ENCODE measurements around the gene RHBDF1. TPM values are rescaled to one million over a fixed set of nuclear protein-coding genes. Genes with fewer than 3 reads are reported as not detected.
A peak's percentile ranks its signal among the peaks of the same experiment; 100 is the strongest.

RHBDF1 gene
- total RNA-seq, 2 experiments from 2014 or later, result 0.61 TPM; not detected in 1

DNA sequence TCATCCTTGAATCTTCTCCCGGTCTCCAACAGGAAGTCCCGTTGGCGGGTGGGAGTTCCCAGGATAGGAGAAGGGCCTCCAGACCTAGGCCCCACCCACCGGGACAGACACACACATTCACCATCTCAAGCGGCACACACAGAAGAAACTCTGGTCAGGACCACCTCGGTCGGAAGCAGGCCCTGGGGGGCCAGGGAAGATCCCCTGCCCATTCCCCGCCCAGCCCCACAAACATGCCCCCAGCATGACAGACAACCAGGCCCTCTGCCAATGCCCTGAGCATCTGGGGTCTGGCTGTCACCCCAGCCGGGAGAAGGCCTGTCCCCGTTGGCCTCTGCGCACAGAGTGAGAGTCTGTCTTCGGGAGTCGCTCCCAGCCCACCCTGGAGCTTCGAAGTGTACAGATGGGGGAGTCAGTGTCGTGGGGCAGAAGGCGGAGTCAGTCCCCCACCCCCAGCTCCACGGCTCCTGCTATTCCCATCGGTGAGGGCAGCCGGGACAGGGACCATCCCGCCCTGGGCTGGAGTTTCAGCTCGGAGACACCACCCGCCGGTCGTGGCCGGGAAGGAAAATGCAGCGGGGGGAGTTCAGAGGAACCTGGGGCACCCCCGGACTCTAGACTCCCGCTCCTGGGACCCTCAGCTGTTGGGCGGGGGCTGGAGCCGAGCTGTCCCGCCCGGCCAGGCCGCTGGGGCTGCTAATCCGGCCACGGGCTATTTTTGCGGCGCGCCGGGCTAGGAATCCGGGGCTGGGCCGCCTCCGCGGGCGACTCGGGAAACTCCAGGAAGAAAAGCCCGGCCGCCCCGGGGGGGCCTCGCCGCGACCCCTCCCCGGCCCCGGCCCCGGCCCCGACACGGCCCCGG, 660 bp downstream of the RHBDF1 start:
- ChIA-PET POLR2A (interaction anchor here (0.9 to 1.9 kb wide), 6 partner anchors 11 to 25 kb away, joined by 3 to 5 read pairs (median 3); no protein-coding TSS in a partner anchor), CTCF (interaction anchor here (1.2 to 20.7 kb wide), 2 partner anchors 23 to 290 kb away, joined by 4 to 458 read pairs; no protein-coding TSS in a partner anchor)
- intact Hi-C loops (cut with micrococcal nuclease), result no loop called here
- TF ChIP-seq, protein P1, sequence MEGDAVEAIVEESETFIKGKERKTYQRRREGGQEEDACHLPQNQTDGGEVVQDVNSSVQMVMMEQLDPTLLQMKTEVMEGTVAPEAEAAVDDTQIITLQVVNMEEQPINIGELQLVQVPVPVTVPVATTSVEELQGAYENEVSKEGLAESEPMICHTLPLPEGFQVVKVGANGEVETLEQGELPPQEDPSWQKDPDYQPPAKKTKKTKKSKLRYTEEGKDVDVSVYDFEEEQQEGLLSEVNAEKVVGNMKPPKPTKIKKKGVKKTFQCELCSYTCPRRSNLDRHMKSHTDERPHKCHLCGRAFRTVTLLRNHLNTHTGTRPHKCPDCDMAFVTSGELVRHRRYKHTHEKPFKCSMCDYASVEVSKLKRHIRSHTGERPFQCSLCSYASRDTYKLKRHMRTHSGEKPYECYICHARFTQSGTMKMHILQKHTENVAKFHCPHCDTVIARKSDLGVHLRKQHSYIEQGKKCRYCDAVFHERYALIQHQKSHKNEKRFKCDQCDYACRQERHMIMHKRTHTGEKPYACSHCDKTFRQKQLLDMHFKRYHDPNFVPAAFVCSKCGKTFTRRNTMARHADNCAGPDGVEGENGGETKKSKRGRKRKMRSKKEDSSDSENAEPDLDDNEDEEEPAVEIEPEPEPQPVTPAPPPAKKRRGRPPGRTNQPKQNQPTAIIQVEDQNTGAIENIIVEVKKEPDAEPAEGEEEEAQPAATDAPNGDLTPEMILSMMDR (IDR thresholded peaks at IDR 0.05), result no peak
- Mint-ChIP-seq H3K27me3 (peaks cover 27% of the 10 kb centered on the region), H3K4me3 (peak overlapping the region; percentile 19), H3K9me3 (no peaks in the 10 kb centered on the region), H3K27ac (no peak overlapping the region), H3K4me1 (ENCODE audit: low read depth) (peaks cover 12% of the 10 kb centered on the region), H3K36me3 (ENCODE audit: low read depth) (no peaks in the 10 kb centered on the region)
- no peak for DNase-seq
- no peak for ATAC-seq

DNA sequence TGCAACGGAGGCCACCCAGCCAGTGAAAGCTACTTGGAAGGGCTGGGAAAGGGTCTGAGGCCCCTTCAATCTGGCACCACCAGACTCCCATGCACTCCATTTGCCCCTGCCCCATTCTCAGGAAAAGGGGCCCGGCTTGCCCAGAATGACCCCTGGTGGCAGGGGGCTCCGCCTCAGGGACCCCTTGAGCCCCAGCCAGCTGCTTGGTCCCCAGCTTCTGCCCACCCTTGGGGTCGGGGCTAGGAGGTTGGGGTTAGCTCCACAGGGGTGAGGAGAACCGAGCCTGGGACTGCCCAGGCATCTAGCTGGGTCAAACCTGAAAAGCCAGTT, 1.3 kb downstream of the RHBDF1 start:
- DNase-seq (no peak), ATAC-seq (no peak)
- POLR2A ChIA-PET, result interaction anchor here (0.9 to 1.9 kb wide), 5 partner anchors 11 to 109 kb away, joined by 3 to 5 read pairs (median 3); partner anchors contain the start of gene HBQ1
- no peaks in the 10 kb centered on the region for H3K36me3 Mint-ChIP-seq (ENCODE audit: low read depth)
- CTCF ChIA-PET, result interaction anchor here (1.1 to 20.7 kb wide), 3 partner anchors 23 to 290 kb away, joined by 4 to 458 read pairs (median 5); no protein-coding TSS in a partner anchor
- H3K4me1 Mint-ChIP-seq (ENCODE audit: low read depth), result peaks cover 6% of the 10 kb centered on the region
- H3K9me3 Mint-ChIP-seq, result no peaks in the 10 kb centered on the region
- peaks cover 27% of the 10 kb centered on the region for H3K27me3 Mint-ChIP-seq
- TF ChIP-seq, protein P1 (IDR thresholded peaks at IDR 0.05), result no peak
- no peak overlapping the region for H3K4me3 Mint-ChIP-seq
- H3K27ac Mint-ChIP-seq, result no peak overlapping the region
- intact Hi-C loops (cut with micrococcal nuclease), result no loop called here

DNA sequence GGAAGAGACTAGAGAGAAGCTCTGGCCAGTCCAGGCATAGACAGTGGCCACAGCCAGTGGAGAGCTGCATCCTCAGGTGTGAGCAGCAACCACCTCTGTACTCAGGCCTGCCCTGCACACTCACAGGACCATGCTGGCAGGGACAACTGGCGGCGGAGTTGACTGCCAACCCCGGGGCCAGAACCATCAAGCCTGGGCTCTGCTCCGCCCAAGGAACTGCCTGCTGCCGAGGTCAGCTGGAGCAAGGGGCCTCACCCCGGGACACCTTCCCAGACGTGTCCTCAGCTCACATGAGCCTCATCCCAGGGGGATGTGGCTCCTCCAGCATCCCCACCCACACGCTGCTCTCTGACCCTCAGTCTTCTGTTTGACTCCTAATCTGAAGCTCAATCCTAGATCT, 3.2 kb downstream of the RHBDF1 start:
- H3K4me1 Mint-ChIP-seq (ENCODE audit: low read depth), result peaks cover 4% of the 10 kb centered on the region
- POLR2A ChIA-PET, result interaction anchor here (0.6 to 1.4 kb wide), 5 partner anchors 13 to 146 kb away, joined by 3 to 4 read pairs (median 3); no protein-coding TSS in a partner anchor
- no peak overlapping the region for H3K4me3 Mint-ChIP-seq
- CTCF ChIA-PET, result interaction anchor here (1.3 to 20.7 kb wide), 3 partner anchors 10 to 113 kb away, joined by 4 to 458 read pairs (median 6); no protein-coding TSS in a partner anchor
- H3K27me3 Mint-ChIP-seq, result peaks cover 21% of the 10 kb centered on the region
- H3K27ac Mint-ChIP-seq, result no peak overlapping the region
- no peaks in the 10 kb centered on the region for H3K36me3 Mint-ChIP-seq (ENCODE audit: low read depth)
- DNase-seq (no peak), ATAC-seq (no peak)
- no peaks in the 10 kb centered on the region for H3K9me3 Mint-ChIP-seq
- TF ChIP-seq, protein P1 (IDR thresholded peaks at IDR 0.05), result no peak
- intact Hi-C loops (cut with micrococcal nuclease), result no loop called here

DNA sequence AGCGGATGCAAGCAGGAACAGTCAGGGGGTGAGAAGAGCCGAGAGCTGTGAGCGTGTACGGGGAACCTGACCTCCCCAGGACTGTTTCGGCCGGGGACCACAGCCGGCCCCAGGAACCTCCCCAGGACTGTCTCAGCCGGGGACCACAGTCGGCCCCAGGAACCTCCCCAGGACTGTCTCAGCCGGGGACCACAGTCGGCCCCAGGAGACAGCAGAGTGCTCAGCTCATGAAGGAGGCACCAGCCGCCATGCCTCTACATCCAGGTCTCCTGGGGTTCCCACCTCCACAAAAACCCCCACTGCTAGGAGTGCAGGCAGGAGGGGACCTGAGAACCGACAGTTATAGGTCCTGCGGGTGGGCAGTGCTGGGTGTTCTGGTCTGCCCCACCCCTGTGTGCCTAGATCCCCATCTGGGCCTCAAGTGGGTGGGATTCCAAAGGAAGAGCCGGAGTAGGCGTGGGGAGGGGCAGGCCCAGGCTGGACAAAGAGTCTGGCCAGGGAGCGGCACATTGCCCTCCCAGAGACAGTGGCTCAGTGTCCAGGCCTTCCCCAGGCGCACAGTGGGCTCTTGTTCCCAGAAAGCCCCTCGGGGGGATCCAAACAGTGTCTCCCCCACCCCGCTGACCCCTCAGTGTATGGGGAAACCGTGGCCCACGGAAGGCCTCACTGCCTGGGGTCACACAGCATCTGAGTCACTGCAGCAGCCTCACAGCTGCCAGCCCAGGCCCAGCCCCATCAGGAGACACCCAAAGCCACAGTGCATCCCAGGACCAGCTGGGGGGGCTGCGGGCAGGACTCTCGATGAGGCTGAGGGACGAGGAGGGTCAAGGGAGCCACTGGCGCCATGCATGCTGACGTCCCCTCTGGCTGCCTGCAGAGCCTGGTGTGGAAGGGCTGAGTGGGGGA, 4.3 kb downstream of the RHBDF1 start:
- Mint-ChIP-seq H3K4me1 (ENCODE audit: low read depth) (peaks cover 4% of the 10 kb centered on the region), H3K27ac (no peak overlapping the region), H3K27me3 (peaks cover 13% of the 10 kb centered on the region), H3K9me3 (no peaks in the 10 kb centered on the region), H3K4me3 (no peak overlapping the region), H3K36me3 (ENCODE audit: low read depth) (no peaks in the 10 kb centered on the region)
- TF ChIP-seq, protein P1 (IDR thresholded peaks at IDR 0.05), result no peak
- ATAC-seq, result no peak
- DNase-seq, result no peak
- intact Hi-C loops (cut with micrococcal nuclease), result no loop called here
- POLR2A ChIA-PET, result interaction anchor here (0.8 to 1.4 kb wide), 4 partner anchors 9 to 34 kb away, joined by 3 to 4 read pairs (median 4); partner anchors contain the start of gene MPG
- CTCF ChIA-PET, result interaction anchor here (1.3 to 20.7 kb wide), 2 partner anchors 26 to 114 kb away, joined by 4 to 458 read pairs; no protein-coding TSS in a partner anchor
